HG03378 (cell line): ENCODE measurements around the gene MED23.
"Not testable (repeated sequence)": the region's sequence is repeated elsewhere in the genome, so short reads cannot be mapped to it uniquely, and the experiment has no call there.

Source experiments
- ATAC-seq: cut with Tn5 transposase; IDR thresholded peaks from one replicate; pipeline ENCODE4 v1.9.1; 2021; ENCODE audit warnings: mild to moderate bottlenecking, moderate library complexity; ENCODE audit not compliant: unreplicated experiment

The MED23 gene

DNA sequence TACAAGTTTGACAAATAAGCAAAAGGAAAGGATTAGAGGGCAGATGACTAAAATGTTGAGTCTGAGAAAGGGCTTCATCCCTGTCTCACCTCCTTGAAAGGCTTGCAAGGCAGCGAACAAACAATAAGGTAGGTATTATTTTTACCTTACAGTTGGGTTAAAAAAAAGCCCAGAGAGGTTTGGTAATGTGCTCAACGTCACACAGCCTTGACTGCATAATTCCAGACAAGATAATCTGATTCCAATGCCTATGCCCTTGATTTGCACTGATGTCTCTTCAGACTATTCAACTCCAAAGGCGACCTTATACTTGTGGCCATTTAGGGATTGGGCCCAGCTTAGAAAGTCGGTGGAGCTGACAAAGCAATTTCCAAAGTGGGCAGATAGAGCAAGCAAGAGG is 53.4 kb downstream of the MED23 start:
- no peak for ATAC-seq

- ATAC-seq, result no peak
Measured at GRCh38 chr6:131574133-131574532, 53.9 kb downstream of the MED23 start.

- no peak for ATAC-seq
Measured at GRCh38 chr6:131572686-131573415, 55.2 kb downstream of the MED23 start, which contains the start of gene ARG1. ARG1 (plus strand) TSS chr6:131573226; CDS start chr6:131573283, 57 bp downstream.

- ATAC-seq, result no peak
Measured at GRCh38 chr6:131568726-131569125, 59.3 kb downstream of the MED23 start.

DNA sequence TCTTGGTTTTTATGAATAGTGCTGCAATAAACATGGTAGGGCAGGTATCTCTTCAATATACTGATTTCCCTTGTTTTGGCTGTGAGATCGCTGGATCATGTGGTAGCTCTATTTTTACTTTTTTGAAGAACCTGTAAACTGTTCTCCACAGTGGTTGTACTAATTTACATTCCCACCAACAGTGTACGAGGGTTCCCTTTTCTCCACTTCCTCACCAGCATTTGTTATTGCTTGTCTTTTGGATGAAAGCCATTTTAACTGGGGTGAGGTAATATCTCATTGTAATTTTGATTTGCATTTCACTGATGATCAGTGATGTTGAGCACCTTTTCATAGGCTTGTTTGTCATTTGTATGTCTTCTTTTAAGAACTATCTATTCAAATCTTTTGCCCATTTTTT is 63.0 kb downstream of the MED23 start:
- no peak for ATAC-seq

GRCh38 chr6:131561925-131562707 is 65.9 kb downstream of the MED23 start:
- ATAC-seq, result no peak

DNA sequence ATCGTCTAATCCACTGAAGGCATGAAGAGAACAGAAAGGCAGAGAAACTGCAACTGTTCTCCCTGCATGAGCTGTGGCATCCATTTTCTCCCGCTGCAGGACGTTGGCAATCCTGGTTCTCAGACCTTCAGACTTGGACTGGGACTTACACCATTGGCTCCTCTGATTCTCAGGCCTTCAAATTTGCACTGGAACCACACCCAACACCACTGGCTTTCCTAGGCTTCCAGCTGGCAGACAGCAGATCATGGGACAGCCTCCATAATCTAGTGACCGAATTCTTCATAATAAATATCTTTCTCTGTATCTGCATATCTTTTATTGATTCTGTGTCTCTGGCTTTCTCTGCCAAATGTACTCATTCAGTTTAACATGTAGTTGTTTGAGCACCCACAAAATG is 69.1 kb downstream of the MED23 start:
- ATAC-seq, result no peak

- ATAC-seq, result no peak
Measured at GRCh38 chr6:131555992-131556391, 72.0 kb downstream of the MED23 start.

GRCh38 chr6:131552572-131552971 is 75.5 kb downstream of the MED23 start:
- no peak for ATAC-seq

GRCh38 chr6:131551902-131552301 is 76.1 kb downstream of the MED23 start:
- no peak for ATAC-seq

DNA sequence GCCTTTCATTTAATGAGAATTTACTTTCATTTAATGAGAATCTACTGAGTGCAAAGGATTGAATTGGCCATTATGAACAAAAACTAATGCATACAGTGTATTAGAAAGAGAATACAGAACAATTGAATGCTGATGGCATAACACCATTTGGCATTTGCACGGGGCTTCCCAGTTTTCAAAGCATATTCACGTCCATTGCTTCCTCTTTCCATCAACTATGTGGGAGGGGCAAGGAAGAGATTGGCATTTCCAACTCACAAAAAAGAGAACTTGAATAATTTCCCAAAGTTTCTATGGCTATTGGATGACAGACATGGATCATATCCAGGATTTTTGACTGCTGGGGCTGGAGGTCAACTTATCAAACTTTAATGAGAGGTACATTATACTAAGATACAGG is 78.2 kb downstream of the MED23 start:
- ATAC-seq, result no peak

- no peak for ATAC-seq
Measured at GRCh38 chr6:131548441-131548840, 79.6 kb downstream of the MED23 start.

DNA sequence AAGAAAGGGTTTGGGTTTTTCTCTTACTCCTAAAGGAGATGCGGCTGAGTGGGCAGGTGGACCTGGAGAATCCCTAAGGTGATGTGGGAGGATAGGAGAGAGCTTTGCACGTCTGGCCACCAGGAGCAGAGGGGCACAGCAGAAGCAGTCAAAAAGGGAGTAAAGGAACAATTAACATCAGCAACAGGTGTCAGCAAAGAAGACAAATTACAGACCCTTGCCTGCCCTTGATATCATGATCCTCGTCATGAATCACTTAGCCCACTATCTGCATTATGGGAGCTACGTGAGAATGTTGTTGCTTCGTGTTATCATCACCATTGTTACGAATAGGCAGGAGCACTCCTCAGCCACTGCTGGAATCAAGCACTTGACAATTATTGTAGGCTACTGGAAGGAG is 80.6 kb downstream of the MED23 start:
- ATAC-seq, result no peak

- ATAC-seq, result no peak
Measured at GRCh38 chr6:131545317-131545716, 82.7 kb downstream of the MED23 start.

- ATAC-seq, result not testable (repeated sequence)
Measured at GRCh38 chr6:131538615-131539014, 89.4 kb downstream of the MED23 start.

- ATAC-seq, result peak; percentile 95
Measured at GRCh38 chr6:131532580-131533039, 95.4 kb downstream of the MED23 start.

- not testable (repeated sequence) for ATAC-seq
Measured at GRCh38 chr6:131531681-131532080, 96.4 kb downstream of the MED23 start.

GRCh38 chr6:131530936-131531335 is 97.1 kb downstream of the MED23 start:
- ATAC-seq, result not testable (repeated sequence)

GRCh38 chr6:131524695-131525336 is 103.2 kb downstream of the MED23 start:
- no peak for ATAC-seq

GRCh38 chr6:131523988-131524673 is 103.9 kb downstream of the MED23 start:
- ATAC-seq, result no peak
